DMS53 treated with DMSO at 0.1 percent for 48 hours (cell line): ENCODE data around the gene TNFSF8.

ENCODE experiments used
- DNase-seq: peaks from one replicate; lab custom pipeline; 2025; ENCODE audit not compliant: unreplicated experiment; lab: John Stamatoyannopoulos, UW

TNFSF8 gene, protein sequence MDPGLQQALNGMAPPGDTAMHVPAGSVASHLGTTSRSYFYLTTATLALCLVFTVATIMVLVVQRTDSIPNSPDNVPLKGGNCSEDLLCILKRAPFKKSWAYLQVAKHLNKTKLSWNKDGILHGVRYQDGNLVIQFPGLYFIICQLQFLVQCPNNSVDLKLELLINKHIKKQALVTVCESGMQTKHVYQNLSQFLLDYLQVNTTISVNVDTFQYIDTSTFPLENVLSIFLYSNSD

DNA sequence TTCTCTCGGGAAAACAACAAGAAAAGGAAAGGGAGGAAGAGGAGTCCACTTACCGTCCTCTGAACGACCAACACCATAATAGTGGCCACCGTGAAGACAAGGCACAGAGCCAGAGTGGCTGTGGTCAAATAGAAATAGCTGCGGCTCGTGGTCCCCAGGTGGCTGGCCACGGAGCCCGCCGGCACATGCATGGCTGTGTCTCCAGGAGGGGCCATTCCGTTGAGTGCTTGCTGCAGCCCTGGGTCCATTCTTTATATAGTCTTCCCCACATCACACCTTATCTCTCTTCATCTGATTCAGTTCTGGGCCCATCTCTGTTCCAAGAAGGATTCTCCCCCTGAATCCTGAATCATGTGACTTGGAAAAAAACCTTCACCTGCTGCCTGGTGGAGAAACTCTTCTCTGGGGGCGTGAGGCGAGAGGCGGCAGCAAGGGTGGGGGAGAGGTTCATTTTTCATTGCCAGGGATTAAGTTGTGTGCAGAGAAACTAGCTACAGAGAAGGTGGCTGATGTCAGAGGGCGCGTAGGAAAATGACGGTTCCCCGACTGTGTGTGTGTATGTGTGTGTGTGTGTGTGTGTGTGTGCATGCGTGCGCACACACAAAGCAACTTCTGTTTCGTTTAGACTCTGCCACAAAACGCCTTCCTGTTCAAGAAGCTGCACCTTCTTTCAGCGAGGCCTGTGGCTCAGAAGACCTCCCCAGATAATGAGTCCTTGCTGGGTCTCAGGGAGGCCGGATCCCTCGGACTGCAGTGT, at the start of gene TNFSF8:
TNFSF8 (minus strand) TSS at position 536 of the 757 bp plus-strand sequence; CDS start at position 248, 288 bp downstream.
- no peak for DNase-seq

DNA sequence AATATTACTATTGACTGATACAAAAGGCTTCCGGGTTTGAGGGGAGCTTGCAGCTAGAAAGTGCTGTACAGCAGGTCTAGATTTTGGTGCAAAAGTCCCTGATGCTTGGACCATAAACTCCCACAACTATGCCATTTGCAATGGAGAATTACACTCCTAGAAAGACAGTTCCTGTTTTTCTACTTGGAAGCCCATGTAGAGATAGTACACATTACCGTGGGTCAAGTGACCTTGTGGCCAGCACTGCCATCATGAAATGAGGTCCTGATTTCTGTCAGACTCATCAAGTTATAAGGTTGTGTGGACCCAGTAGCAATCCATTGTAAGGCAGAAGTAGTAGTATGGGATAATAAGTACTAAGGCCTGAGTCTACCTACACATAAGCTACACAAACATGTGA, 42.8 kb upstream of the TNFSF8 start:
- no peak for DNase-seq

DNA sequence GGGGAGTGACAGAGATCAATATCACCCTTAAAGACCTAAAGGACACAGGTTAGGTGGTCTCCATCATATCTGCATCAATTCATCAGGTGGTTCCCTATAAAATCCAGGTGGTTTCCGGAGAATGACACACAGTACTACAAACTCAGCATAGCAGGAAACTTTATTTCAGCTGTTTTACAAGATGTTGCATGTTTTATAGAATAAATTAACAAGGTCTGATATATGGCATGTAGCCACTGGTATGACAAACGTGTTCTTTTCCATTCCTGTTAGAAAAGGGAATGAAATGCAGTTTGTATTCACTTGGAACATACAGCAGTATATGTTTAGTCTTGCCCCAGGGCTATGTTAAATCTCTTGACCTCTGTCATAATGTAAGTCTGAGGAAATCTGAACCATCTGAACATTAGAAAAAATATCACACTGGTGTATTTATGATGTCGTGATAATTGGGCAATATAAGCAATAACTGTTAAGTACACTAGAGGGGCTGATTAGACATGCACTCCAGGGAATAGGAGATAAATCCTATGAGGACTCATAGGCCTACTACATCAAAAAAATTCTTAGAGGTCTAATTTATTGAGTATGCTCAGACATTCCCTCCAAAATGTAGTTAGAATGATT, 42.2 kb upstream of the TNFSF8 start:
- no peak for DNase-seq

DNA sequence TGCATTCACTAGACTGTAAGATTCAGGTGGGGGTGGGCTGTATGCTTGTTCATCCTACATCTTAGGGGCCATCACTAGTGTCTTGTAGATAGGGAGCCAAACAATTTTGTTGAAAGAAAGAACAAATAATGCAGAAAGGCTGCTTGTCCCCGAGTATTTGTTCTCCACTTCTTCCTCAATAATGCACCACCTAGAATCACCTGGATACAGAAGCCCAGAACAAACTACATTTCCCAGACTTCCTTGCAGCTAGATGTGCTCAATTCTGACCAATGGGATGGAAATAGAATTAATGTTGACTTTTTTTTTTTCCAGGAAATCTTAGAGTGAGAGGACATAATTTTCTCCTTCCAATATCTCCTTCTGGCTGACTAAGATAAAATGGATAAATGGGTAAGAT, 38.9 kb upstream of the TNFSF8 start:
- DNase-seq = no peak

DNA sequence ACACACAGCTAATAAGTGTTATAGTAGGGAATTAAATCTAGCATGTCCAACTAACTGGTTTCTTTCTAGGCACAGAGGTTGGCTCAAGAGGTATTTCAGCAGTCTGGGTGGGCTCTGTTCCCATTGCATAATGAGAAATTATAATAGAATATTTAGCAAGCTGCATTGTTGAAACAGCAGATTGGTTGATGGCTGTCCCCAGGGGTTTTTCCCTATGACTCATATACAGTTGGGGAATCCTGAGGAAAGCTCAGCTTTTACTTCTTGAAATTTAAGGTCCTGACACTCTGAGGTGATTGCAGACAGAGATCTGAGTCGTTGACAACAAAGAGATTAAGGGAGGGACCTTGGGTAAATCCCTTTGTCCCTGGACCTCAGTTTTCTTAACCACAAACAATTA, 38.3 kb upstream of the TNFSF8 start:
- no peak for DNase-seq

DNA sequence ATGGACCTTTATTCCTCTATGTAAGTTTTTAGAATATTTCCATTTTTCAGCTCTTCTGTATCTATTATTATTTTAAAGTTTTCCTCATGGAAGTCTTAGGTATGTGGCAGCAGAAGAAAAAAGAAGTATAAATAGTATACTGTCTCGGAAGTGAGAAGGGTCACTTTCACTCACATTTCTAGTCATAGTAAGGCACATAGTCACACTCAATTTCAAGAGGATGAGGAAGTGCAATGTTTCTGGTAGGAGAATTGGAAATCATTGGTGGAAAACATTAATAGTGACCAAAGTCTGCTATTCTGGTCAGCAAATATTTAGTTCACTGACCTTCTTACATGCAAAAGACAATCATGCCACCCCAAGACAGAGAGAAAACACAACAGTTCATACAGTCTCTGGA, 35.2 kb upstream of the TNFSF8 start:
- no peak for DNase-seq

DNA sequence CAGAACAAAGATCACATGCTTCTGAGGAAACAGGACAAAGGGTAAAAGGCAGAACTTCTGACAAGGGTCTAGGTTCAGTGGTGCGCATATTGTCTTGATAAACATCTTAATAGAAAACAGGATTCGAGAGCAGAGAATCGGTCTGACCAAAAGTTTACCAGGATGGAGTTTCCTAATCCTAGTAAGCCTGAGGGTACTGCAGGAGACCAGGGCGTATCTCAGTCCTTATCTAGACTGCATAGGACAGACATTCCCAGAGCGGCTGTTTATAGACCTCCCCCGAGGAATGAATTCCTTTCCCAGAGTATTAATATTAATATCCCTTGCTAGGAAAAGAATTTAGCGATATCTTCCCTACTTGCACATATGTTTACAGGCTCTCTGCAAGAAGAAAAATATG, 32.4 kb upstream of the TNFSF8 start:
- DNase-seq = no peak

DNA sequence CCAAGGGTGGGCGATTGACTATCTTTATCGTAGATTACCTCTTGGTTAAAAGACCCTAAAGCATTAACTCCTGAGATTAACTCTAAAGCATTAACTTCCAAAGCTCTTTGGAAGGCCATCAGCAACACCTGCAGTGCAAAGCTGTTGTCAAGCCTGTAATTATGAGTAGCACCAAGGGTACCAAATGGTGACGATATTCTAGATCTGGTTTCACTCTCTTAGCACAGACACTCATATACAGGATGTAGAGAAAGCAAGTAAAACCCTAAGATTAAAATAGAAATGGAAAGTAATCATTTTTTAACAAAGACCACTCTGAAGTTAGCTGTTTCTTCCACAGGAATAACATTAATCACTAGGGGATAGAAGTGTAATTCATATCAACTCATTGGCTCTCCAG, 29.9 kb upstream of the TNFSF8 start:
- DNase-seq = no peak

DNA sequence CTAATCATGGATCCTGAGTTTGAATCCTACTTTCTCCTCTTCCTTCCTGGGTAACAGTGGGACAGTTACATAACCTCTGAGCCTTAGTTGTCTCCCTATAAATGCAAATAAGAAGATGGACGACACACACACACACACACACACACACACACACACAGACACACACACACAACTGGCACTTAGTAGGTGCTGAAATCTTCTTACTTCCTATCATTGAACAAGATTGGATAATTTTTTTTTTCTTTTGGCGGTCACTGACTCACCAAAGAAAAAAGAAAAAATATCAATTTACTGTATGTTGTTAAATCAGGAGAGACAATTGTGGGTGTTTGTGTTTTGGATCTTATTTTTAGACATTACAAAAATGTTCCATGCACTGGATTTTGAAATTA, 28.4 kb upstream of the TNFSF8 start:
- DNase-seq = no peak

DNA sequence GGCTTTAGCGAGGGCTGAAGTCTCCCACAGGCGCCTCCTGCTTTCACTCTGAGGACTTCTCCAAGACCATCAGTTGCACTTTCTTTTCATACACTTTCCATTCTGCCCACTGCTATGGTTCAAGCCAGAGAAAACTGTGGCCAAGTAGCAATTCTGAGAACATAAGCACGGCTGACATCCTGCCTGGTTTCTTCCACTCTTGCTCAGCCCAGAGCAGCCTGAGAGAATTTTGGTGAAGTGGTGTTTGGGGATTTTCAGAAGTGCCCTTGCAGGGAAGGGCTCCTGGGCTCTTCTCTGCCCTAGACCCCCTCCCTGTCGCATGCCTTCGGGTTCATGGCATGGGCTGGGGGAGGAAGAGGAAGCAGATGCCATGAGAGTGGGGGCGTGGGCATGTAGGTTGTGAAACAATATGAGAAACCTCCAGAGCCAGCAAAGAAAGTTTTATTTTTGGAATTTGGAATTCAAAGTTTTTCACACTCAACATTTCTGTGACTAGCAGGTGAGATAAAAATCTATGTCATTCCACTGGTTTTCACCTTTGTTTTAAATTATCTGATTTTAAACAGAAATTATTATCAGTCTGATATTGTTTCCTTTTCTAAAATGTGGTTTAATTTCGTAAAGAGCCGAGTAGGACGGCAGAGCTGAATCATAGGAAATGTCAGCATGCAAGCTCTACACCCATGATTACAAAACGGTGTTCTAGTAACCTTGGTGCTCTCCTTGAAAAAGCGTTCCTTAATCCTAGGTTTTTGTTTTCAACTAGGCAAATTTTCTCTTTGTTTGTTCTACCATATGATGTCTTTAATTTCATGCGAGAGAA, 27.8 kb upstream of the TNFSF8 start:
- DNase-seq = no peak

DNA sequence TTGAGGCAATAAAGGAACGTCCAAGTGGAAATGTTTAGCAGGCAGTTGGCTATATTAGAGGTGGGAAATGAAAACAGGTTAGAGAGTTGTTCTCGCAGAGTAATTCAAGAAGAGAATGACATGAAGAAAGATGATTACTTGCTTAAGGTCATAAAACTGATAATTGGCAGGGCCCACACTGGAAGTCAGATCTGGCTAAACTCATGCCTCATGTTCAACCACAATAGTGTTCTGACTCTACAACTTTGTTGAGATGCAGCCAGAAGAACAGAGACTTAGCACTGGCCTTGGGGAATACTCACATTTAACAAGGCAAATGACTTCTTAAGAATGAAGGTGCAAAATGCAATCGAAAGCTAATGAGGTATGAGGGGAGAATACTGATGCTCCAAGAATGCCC, 27.2 kb upstream of the TNFSF8 start:
- DNase-seq = no peak

DNA sequence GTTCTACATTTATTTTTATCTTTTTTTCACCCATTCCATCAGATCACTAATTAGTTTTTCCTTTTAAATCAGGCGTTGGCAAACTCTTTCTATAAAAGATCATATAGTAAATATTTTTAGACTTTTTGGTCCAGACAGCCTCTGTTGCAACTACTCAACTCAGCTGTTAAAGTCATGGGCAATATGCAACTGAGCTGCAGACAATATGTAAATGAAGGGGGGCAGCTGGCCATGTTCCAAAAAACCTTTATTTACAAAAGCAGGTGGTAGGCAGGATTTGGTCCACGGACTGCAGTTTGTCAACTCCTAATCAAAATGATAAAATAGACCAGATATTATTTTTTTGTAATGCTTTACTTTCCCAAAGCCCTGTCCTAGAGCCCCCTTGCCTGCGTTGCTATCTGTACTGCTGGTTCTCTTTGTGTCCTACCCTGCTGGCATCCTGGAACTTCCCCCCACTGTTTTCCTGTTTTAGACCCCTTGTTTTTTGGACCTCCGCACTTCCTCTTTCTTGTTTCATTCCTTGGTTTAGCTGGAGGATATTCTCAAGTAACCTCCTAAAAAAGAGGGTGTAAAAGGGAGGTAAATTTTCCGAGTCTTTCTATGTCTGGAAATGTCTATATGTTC, 24.7 kb upstream of the TNFSF8 start:
- DNase-seq = no peak

DNA sequence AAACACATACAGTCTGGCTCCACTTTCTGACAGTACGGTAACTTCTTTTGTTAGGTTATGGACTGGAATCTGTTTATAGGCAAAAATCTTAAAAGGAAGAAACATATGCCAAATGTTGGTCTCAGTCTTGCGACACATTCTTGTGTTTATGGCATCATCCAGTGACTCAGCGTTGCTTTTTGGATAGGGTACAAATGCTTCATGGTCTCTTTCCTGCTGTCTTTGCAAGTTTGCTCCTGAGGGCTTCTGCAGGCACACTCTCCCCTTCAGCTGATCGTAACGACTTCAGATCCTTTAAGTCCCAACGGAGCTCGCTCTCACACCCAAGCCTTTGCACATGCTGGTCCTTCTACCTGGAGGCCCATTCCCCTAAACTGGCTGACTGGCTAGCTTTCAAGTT, 23.6 kb upstream of the TNFSF8 start:
- DNase-seq = no peak

DNA sequence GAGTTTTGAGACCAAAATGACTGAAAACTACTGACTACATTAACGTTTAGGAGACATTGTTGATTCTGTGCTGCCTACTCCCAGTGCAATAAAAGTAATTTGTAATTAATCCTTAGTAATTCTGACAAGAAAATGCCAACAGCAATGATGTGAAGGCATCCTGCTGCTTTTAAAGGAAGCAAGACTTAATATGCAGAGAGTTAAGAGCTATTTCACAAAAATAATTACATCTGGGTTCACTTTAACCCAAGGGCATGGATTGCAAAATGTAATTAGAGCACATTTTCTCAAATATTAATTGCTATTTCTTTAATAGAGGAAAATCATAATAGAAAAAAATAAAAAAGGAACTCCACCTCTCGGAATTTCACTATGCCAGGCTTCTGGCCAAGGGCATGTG, 22.7 kb upstream of the TNFSF8 start:
- no peak for DNase-seq

DNA sequence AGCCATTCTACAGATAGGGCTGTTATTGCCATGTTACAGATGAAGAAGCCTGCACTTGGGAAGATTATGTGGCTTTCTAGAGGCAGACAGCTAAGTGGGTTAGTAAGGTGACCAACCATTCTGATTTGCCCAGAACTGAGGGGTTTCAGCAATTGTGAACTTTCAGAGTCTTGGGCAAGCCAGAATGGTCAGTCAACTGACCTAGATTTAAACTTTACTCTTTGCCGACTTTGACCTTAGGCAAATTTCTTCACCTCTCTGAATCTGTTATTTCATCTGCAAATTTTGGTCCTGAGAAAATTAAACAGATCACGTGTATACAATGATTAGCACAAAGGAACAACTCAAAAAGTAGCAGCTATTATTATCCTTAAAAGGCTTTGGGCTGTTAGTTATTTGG, 20.4 kb upstream of the TNFSF8 start:
- no peak for DNase-seq

DNA sequence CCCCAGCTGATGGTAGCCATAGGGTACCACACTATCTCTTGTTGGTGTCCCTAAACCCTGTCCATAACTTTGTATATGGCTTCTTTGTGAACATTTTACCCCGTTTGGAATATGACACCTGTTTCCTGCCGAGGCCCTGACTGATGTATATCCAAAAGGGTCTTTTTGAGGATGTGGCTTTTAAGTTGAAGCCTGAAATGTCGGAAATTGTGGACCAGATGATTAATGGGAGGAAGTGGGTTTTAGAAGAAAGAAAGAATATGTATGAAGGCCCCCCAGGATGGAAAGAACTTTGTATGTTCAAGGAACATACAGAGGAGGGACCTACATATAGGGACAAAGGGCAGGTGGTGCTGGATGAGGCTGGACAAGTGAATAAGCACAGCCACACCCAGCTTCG, 16.7 kb upstream of the TNFSF8 start:
- DNase-seq = no peak

DNA sequence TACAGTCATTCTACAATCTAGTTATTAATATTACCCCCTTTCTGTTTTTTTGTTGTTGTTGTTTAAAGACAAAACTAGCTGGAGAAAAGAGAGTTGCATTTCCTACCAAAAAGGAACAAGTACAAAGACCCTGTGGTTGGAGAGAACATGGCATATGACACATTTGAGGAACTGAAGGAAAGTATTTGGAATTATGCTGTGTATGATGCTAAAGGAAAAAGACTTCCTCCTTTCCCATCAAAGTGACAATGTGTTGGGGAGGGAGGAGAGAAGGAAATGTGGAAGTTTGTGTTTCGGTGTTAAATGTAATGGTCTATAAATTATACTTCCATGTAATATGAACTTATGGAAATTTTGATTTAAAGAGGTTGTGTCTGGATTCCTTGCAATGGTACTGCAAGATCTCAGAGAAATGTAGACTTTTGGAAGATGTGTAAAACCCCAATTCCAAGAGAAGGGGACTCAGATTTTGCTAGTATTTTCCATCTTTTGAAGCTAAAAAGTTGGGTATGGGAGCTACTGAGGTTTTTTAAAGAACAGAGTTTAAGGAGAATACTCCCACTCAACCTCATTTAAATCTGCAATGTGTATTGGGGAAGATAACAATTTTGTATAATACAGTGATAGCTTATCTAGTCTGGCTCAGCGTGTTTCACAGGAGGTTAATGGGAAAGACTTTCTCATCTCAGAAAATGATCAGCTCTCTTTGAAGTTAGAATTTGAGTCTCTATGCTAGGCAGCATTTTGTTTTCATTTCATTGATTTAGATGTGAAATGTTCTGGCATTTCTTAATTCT, 15.4 kb upstream of the TNFSF8 start:
- DNase-seq = no peak

DNA sequence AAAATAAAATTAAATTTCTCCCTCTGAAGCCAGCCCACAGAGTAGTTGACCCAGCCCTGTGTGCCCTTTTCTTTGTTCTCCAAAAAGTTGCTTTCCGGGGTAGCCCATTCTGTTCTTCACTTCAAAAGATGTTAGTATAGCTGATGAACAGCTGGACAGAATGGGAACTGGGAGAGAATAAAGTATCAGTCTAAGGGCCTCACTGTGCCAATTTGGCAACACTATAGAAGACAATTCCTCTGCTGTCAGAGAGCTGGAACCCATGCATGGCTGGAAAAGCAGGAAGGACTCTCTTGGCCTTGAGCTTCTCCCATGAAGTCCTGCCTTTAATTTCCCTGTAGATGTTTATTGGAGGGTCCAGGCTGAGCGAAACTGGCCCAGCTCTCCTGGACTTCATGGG, 11.0 kb upstream of the TNFSF8 start:
- DNase-seq = no peak

DNA sequence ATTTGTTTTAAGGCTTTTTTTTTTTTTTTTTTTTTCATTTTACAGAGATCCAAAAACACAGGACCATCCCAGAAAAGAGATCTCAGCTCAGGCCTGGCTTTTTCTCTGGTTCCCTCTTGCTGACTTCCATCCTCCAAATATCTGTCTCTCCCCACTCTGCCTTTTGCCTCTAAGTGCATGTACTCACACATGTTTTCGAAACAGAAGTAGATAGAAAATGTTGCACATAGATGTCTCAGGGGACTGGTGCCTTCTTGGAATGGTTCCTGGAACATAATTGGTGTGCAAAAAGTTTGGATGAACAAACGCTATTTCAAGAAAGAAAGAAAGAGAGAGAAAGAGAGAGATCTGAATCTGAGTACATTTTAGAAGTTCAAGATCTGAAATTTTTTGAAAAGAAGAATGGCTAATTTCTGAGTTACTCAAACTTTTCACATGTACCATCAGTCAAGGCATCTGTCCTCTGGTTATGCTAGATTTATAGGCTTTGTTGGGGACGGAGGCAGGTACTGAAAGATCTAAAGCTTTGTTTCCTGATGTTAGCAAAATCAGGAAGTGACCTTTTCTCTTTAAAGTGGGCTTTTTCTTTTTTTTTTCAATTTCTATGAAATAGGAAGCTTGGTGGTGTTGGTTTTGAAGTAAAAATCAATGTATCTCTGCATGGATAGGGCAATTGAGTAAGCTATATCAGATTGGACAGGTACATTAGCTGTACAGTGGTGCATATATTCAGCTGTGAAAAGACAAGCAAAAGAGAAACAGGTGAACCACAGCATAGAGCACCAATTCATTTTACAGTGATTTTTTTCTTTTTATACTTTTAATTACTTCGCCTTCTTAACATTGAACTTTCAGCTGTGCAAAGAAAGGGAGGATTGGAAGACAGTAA, 8.5 kb upstream of the TNFSF8 start:
- DNase-seq = no peak
